Amniotic stem cell (primary cell): Measurements from ENCODE around the gene RFPL2.
"Not testable (repeated sequence)": the region's sequence is repeated elsewhere in the genome, so short reads cannot be mapped to it uniquely, and the experiment has no call there.

ENCODE experiments used
- DNase-seq: peaks from one replicate; lab custom pipeline; 2025; lab: John Stamatoyannopoulos, UW

RFPL2 gene

DNA sequence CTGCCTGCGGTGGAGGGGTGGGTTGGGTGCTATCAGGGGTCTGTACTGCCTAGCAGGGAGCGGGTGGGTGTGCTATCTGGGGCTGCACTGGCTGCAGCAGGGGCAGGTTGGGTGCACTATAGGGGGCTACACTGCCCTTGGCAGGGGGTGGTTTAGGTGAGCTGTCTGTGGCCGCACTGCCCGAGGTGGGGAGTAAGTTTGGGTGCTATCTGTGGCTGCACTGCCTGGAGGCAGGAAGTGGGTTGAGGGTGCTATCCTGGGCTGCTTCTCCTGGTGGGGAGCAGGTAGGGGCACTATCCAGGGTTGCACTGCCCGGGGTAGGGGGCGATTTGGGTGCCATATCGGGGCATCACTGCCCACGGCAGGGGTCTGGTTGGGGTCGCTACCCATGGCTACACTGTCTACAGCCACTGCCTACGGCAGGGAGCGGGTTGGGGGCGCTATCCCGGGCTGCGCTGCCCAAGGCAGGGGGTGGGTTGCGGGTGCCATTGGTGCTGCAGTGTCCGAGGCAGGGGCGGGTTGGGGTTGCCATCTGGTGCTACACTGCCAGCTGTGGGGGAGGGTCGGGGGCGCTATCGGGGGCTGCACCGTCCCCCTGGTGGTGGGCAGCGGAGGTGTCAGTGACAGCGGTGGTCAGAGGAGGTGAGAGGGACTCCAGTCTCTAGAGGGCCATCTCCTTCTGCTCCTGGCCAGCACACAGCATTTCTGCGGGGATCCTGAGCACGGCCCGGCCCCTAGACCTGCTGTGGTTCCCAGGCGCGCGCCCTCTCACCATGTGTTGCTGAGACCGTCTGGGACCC lies 1.3 kb upstream of the RFPL2 start:
- DNase-seq: no peak

DNA sequence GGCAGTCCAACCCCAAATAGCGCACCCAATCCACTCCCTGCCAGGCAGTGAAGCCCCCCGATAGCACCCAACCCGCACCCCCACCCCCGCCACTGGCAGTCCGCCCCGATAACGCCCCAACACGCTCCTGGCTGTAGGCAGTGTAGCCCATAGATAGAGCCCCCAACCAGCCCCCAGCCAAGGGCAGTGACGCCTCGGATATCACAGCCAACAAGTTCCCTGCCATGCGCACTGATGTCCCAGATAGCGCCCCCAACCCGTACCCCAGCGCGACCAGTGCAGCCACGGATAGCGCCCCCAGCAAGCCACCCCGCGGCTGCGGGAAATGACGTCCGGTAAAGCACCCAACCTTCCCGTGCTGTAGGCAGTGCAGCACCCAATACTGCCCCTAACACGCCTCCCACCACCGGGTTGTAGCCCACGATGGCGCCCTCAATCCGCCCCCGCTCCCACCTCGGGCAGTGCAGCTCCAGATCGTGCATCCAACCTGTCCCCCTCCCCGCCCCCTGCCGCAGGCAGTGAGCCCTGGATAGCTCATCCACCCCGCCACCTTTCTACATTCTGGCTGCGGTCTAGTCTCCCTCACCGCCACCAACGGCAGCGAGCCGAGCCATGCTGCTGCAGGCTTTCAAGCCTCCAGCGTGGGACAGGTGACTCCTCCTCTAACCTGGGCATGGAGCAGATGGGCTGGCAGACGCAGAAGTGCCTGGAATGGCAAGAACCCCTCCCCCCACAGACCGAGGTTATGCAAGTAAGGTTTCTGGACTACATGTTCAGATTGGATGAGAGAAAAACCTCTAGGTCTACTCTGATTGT lies 625 bp downstream of the RFPL2 start:
- no peak for DNase-seq

DNA sequence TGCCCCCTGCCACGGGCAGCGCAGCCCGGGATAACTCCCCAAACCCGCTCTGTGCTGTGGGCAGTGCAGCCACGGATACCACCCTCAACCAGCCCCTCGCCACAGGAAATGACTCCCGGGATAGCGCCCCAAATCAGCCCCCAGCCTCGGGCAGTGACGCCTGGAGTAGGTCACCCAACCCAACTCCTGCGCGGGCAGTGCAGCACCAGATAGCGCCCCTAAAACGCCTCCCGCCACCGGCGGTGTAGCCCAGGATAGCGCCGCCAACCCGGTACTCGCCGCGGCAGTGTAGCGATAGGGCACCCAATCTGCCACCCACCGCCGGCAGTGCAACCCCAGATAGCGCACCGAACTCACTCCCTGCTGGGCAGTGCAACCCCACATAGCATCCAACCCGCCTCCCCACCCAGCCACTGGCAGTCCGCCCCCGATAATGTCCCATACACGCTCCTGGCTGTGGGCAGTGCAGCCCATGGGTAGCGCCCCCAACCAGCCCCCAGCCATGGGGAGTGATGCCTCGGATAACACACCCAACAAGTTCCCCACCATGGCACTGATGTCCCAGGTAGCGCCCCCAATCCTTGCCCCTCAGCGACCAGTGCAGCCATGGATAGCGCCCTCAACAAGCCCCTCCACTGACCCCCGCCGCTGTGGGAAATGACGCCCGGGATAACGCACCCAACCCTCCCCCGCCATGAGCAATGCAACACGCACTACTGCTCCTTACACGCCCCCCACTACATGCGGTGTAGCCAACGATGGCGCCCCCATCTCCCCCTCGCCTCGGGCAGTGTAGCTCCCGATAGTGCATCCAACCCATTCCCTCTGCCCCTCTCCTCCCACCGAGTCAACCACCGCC lies 1.5 kb downstream of the RFPL2 start:
- no peak for DNase-seq

DNA sequence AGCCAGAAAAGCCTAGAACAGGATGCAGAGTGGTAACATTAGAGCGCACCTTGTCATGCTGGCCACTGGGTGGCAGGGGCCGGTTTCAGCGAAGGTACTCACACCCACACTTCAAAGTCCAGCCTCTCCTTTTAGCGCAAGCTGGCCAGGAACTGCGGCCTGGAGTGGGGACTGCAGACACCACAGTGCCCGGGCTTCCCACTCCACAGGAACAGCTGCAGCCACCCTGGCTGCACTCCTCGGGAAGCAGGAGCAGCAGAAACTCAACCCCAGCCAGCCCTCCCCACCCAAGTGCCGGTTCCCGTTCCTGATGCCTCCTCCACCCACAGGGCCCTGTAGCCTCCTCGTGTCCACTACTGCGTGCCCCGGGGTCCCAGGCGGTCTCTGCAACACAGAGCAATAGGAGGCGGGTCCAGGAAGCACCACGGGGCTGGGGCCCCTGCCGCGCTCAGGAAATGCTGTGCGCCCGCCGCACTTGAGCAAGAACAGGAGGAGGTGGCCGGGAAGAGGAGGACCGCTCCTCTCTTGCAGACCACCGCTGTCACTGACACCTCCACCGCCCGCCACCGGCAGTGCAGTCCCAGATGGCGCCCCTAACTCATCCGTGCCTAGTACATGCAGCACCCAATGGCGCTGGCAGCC lies 2.2 kb downstream of the RFPL2 start:
- DNase-seq: peak; percentile 6

GRCh38 chr22:32202161-32202538 lies 2.7 kb downstream of the RFPL2 start:
- no peak for DNase-seq

DNA sequence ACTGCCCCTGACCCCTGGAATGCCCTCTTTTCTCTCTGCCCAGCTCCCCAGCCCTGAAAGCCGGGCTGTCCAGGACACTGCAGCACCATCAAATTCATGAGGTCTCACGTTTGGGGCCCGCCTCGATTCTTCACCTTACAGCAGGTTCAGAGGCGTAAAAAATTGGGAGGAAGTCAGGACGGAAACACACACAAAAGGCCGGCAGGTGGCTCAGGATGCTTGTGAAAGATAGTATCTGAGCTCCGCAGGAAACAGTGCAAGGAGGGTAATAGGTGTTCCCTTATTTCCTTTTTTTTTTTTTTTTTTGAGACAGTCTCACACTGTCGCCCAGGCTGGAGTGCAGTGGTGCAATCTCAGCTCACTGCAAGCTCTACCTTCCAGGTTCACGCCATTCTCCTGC lies 4.1 kb downstream of the RFPL2 start:
- DNase-seq: no peak

GRCh38 chr22:32199961-32200360 lies 4.9 kb downstream of the RFPL2 start:
- no peak for DNase-seq

- no peak for DNase-seq
Measured at GRCh38 chr22:32199341-32199740, 5.5 kb downstream of the RFPL2 start.

DNA sequence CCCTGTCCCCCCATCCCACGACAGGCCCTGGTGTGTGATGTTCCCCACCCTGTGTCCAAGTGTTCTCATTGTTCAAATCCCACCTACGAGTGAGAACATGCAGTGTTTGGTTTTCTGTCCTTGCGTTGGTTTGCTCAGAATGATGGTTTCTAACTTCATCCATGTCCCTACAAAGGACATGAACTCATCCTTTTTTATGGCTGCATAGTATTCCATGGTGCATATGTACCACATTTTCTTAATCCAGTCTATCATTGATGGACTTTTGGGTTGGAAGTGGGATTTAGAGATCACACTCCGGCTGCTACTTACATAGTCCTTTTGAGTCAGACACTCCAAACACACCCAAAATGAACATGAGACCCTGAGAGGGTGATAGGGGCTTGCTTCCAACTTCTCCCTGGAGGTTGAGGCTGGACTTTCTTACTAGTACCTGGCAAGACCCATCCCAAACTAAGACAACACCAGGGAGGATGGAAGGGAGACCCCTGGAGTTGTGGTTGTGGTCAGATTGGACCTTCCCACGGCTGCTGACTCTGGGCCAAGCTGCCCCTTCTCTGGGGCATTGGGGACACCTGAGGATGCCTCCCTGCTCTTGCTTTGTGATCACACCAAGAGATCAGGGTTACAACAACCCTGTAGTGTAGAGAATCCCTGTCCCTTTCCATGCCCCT lies 7.2 kb downstream of the RFPL2 start:
- not testable (repeated sequence) for DNase-seq

DNA sequence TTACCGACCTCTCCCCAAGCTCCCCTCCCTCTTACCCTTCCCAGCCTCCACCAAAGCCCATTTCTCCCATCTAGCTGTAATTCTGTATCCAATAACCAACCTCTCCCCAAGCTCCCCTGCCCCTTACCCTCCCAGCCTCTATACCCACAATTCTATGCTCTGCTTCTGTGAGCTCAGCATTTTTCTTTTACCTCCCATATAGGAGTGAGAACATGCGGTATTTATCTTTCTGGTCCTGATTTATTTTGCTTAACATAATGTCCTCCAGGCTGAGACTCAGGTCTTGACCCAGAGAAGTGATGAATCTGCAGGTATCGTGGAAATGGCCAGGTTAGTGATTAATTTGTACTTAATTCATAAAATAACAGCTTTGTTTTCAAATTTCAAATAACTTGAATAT lies 9.0 kb downstream of the RFPL2 start:
- not testable (repeated sequence) for DNase-seq

DNA sequence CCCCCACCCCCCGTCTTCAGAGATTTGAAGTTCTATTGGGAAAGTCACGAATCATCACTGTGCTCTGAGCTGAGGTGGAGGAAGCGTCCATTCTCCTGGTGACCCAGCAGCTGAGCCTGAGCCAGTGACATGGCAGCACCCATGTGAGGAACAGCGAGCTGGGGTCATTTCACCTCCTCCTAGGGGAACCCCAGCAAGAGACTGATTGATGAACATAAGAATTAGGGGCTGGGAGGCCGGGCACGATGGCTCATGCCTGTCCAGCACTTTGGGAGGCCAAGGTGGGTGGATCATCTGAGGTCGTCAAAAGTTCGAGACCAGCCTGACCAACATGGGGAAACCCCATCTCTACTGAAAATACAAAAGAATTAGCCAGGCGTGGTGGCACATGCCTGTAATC lies 11.5 kb downstream of the RFPL2 start:
- DNase-seq: not testable (repeated sequence)

GRCh38 chr22:32191021-32191420 lies 13.9 kb downstream of the RFPL2 start:
- not testable (repeated sequence) for DNase-seq

- DNase-seq: no peak
Measured at GRCh38 chr22:32185821-32186220, 19.1 kb downstream of the RFPL2 start.

GRCh38 chr22:32183625-32184024 lies 21.2 kb downstream of the RFPL2 start:
- no peak for DNase-seq

GRCh38 chr22:32181043-32181442 lies 23.8 kb downstream of the RFPL2 start:
- no peak for DNase-seq

- DNase-seq: no peak
Measured at GRCh38 chr22:32177221-32177765, 27.6 kb downstream of the RFPL2 start.

GRCh38 chr22:32175683-32176644 lies 28.9 kb downstream of the RFPL2 start:
- no peak for DNase-seq

DNA sequence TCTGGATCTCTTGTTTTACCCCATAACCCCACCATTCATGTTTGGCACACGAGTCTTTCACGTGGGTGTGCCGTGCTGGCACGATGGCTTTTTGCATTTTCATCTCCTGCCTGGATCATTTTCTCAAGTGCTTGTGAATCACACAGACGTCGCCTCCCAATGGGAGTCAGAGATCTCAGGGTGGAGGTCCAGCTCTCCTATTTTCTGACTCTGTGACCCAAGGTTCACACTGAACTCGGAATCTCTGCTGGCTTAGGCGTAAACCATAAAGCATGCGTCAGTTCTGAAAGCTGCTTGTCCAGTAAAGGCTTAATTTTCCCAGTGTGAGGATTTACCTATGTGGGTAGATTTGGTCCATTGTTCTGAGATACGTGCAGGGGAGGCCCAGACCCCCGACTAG lies 29.8 kb downstream of the RFPL2 start:
- no peak for DNase-seq

DNA sequence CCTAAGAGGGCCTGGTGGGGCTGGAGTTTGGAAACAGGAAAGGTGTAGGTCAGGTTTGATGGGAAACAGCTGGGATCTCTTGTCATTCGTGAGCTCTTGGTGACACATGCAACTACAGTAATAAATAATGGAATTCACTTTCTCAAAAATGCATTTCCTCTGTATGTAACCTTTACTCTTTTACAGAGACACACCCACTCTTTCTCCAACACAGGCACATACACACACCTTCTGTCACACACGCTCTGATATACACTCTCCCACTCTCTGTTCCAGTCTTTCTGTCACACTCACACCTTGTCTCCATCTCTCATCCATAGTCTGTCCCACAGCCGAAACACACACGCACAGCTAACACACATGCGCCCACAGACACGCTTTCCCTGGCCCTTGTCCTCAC lies 39.2 kb downstream of the RFPL2 start:
- no peak for DNase-seq
